Retinal pigment epithelial cell (primary cell): ENCODE measurements around the gene TSHZ1.

Source experiments
- DNase-seq: peaks from one replicate; pipeline ENCODE4 v3.0.0-alpha.2; 2010; ENCODE audit warnings: low read depth
- H3K4me3 ChIP-seq: 2 replicates; pipeline ENCODE4 v1.5.1; 2011; ENCODE audit warnings: mild to moderate bottlenecking, low read length, control low read depth, moderate library complexity
- CTCF ChIP-seq: conservative IDR thresholded peaks from 2 replicates; pipeline ENCODE4 v1.5.1; 2011; ENCODE audit warnings: low read depth, low read length, control low read depth, inconsistent platforms

Gene TSHZ1

DNA sequence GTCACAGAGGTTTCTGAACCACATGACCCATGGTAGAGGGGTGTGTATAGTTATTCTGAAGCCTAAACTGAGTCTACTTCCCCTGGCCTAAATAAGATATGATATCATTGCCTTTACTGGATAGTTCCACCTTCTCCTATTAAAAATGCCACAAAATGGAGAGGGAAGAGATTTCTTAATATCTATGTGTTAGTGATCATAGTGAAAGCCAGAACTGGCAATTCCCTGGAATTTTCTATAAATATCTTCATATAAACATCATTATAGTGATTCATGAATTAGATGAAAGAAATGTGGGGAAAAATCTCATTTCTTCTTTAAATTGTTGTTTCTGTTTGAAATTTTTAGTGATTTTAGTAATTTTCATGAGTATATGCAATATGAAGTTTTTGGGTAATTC lies 45.8 kb downstream of the TSHZ1 start:
- no peak overlapping the region for H3K4me3 ChIP-seq
- no peak for DNase-seq
- no peak for TF ChIP-seq CTCF

DNA sequence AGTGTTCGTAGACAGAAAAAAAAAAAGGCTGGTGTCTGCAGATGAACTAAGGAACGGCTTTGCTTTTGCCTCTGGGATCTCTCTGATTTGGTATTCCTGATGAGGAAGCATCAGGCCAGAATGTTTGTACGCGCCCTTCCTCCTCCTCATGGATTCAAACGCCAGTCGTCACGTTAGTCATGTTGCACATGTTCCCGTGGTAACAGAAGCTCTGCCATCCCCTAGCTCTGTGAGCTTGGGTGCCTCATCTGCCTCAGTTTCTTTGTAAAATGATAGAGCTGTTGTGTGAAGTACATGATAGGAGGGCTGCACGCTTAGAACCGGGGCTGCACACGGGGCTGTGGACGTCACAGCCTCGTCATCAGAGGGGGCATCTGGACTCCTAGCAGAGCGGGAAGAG lies 47.0 kb downstream of the TSHZ1 start:
- DNase-seq = no peak
- TF ChIP-seq CTCF = no peak
- no peak overlapping the region for H3K4me3 ChIP-seq

DNA sequence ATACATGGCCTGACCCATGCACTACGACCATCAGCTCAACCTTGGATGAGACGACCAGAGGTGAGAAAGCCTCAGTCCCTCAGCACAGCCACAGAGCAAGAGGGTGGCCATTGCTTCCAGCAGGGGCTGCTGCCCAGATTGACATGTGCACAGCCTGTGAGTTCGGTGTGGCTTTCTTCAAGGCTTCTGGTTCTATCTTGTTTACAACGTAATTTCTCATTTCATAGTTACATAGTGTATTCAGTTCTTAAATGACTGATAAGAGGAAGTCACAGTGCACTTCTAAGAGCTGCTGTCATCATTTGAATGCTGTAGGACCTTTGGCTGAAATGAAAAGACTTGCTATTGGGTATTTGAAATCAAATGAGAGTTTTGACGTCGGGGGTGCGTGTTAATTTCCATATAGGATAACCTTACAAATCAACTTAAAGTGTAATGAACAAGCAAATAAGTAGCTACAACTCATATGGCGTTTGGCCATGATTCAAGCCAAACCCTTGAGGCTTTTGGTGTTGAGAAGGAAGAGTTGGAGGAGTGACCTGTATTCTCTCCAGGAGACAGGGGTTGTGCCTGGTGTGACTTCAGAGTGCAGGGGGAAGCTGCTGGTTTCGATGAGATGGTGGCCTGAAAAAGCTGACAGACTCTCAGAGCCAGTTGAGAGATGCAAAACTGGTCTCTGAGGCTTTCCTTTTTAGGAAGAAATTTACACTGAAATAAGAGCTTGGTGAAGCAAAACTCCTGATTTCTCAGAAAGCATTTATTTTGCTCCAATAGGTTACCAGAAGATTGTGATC lies 51.0 kb downstream of the TSHZ1 start:
- TF ChIP-seq CTCF = no peak
- no peak for DNase-seq
- H3K4me3 ChIP-seq = no peak overlapping the region

- TF ChIP-seq CTCF = no peak
- H3K4me3 ChIP-seq = no peak overlapping the region
- no peak for DNase-seq
Measured at GRCh38 chr18:75262511-75262910, 51.9 kb downstream of the TSHZ1 start.

DNA sequence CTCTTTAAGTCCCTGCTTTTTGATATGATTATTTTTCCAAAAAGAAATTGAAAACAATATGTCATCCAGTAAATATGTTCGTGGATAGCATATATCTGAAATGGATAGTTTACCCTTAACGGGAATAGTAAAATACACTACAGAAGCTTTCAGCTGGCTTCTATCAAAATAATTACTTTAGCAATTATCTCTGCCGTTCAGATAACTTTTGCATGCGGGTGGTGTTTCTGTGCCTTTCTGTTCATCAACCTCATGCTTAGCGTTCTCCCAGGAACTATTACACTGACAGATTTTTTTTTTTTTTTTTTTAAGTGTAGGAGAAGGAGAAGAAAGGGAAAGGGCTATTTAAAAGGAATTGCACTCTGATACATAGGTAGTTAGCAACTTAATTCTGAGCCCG lies 53.6 kb downstream of the TSHZ1 start:
- no peak overlapping the region for H3K4me3 ChIP-seq
- no peak for TF ChIP-seq CTCF

DNA sequence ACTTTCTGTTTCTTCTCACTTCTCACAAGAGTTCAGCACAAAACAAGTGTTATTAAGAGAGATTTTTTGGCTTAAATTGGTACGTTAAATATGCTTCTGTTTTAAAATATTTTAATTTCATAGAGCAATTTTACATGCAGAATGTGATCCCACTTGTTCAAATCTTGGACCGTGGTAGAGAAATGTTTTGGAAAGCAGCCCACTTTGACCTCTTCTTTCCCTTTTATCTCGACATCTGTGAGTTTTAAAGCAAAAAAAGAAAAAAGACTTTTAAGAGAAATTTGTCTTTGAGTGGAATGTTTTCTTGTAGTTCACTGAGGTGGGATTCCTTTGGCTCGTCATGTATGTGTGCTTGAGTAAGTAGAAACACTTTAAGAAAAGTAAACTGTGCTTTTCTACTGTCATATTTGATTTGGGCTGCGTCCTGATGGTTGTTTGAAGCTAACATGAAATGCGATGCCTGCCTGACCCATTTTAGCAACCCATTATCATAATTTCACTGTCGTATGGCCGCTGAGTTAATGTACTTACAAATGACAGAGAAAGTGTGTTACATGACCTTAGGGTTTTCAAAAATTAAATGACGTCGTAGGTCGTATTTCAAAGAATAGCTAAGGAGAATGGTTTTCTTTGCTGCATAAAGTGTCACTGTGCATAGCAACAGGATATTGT lies 54.5 kb downstream of the TSHZ1 start:
- DNase-seq = no peak
- H3K4me3 ChIP-seq = no peak overlapping the region
- TF ChIP-seq CTCF = no peak

More for the DNA sequence above, 53.6 kb downstream of the TSHZ1 start:
- DNase-seq = no peak

DNA sequence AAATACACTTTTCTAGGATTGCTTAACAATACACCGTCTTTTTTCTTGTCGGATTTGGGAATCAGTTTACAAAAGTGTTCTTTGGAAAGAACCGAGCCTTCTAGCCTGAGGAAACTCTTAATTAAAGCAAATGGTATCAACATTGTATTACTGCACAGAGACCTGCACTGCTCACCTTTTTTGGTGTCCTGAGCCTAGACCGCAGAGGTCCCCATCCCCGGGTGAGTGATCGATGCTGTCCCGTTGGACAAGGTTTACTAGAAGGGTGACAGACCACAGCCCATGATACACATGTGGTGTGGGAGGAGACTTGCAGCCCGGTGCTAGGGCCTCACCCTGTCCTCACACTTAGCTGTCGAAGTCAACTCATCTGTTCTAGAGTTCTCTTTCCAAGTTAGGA lies 55.3 kb downstream of the TSHZ1 start:
- TF ChIP-seq CTCF = no peak
- no peak for DNase-seq
- no peak overlapping the region for H3K4me3 ChIP-seq
